ENCODE results near the gene HS6ST1.

- TF ChIP-seq CTCF (IDR thresholded peaks at IDR 0.05; ENCODE audit: insufficient read depth, low read length) (no peak), SPI1 (IDR thresholded peaks at IDR 0.05; ENCODE audit: borderline replicate concordance, low read depth) (no peak), POLR2AphosphoS5 (IDR thresholded peaks at IDR 0.05; ENCODE audit: low read depth) (no peak), REST (IDR thresholded peaks at IDR 0.05; ENCODE audit: insufficient replicate concordance, low read depth) (no peak), GABPA (IDR thresholded peaks at IDR 0.05; ENCODE audit: low read depth) (no peak)
Observed at GRCh38 chr2:128344101-128344500, 25.4 kb upstream of the HS6ST1 start.

All from HL-60 (cell line).